H1 (cell line): Measurements from ENCODE around the gene NOC2L. TPM values are rescaled to one million over a fixed set of nuclear protein-coding genes. Genes with fewer than 3 reads are reported as not detected.

Experiments
- BCL11A ChIP-seq, 2 experiments: IDR thresholded peaks; one replicate each; pipeline ENCODE4 v1.6.1; 2011; ENCODE audit warnings: low read depth in 2 of 2, low read length in 2 of 2, mild to moderate bottlenecking in 2 of 2
- CHD2 ChIP-seq: IDR thresholded peaks from 2 replicates; pipeline ENCODE4 v1.6.1; 2012; ENCODE audit warnings: low read length, improper control_type of control experiment
- RAD21 ChIP-seq, 2 experiments: IDR thresholded peaks in 1 of 2; conservative IDR thresholded peaks in 1 of 2; 2 replicates each; pipeline ENCODE4 v1.6.1; 2011; ENCODE audit warnings: low read depth in 2 of 2, low read length in 2 of 2, improper control_type of control experiment in 1 of 2, inconsistent platforms in 1 of 2, mild to moderate bottlenecking in 1 of 2, moderate library complexity in 1 of 2
- RBBP5 ChIP-seq: IDR thresholded peaks from 2 replicates; pipeline ENCODE4 v1.7.1; 2012; ENCODE audit warnings: low read depth, mild to moderate bottlenecking, inconsistent platforms, low read length, moderate library complexity, borderline replicate concordance
- polyA plus RNA-seq, 7 experiments: library from polyadenylated mRNA; depleted of rRNA in 3 of 7; stranded (reverse) in 5 of 7; unstranded in 2 of 7; fragments of >200 nt in 5 of 7; fragments of 200-250 nt in 2 of 7; gene quantifications; 1 replicate in 5 of 7; 2 replicates in 1 of 7; 4 replicates in 1 of 7; pipeline versions ENCODE4 v1.2.1 to v1.2.3, GENCODE V29; 2011 to 2013; ENCODE audit warnings: missing spikeins in 2 of 7, mixed read lengths in 2 of 7
- total RNA-seq: library from RNA; stranded (reverse); fragmentation: NEBNext Ultra II Directional; extraction: Animal tissue kit (Norgen Biotek cat#: 25700); gene quantifications from 2 replicates; pipeline ENCODE4 v1.2.1, GENCODE V29; 2021

Gene NOC2L
- total and polyA plus RNA-seq, 2 of the 8 experiments (the other 6 are each of a cell fraction or from before 2014, with no cell fraction given): 74.7 to 130 TPM

DNA sequence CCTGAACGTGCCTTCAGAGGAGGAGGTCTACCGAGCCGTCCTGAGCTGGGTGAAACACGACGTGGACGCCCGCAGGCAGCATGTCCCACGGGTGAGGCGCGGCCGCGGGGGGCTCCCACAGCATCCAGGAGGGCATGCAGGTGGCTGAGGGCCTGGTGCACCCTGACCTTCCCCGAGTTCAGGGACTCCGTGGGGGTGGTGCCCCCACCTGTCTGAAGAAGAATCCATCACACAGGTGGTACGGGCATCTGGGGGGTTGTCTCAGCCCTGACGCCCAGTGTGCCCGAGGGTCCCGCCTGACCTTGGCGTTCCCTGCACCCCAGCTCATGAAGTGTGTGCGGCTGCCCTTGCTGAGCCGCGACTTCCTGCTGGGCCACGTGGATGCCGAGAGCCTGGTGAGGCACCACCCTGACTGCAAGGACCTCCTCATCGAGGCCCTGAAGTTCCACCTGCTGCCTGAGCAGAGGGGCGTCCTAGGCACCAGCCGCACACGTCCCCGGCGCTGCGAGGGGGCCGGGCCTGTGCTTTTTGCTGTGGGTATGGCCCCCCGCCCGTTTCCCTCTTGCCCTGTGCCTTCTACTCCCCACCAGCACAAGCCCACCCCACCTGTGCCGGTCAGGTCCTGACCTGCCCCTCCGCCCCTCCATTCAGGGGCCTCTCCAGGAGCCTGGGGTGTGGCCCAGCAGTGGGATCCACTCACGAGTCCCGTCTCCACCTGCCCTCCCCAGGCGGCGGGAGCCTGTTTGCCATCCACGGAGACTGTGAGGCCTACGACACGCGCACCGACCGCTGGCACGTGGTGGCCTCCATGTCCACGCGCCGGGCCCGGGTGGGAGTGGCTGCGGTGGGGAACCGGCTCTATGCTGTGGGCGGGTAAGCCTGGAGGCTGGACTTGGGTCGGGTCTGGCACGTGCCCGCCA, 3.6 kb upstream of the NOC2L start (continued):
- TF ChIP-seq RAD21 (IDR thresholded peaks at IDR 0.05 in 1 of 2, conservative IDR thresholded peaks at IDR 0.05 in 1 of 2; ENCODE audit: low read depth in 2 of 2, low read length in 2 of 2) (no peak), BCL11A (IDR thresholded peaks at IDR 0.05; ENCODE audit: low read depth in 2 of 2, low read length in 2 of 2) (no peak), RBBP5 (no peak), CHD2 (no peak)
